Glutamatergic neuron (in vitro differentiated cells): ENCODE results near the gene ANTXR1. TPM values are rescaled to one million over a fixed set of nuclear protein-coding genes. Genes with fewer than 3 reads are reported as not detected.
"Not testable (repeated sequence)": the region's sequence is repeated elsewhere in the genome, so short reads cannot be mapped to it uniquely, and the experiment has no call there.

Experiments
- DNase-seq: peaks from one replicate; pipeline ENCODE4 v3.0.0; 2022
- H3K27ac Mint-ChIP-seq: one replicate; pipeline ENCODE4 v1.8.0; 2020; ENCODE audit warnings: mild to moderate bottlenecking, mixed read lengths, inconsistent platforms; ENCODE audit not compliant: unreplicated experiment
- H3K27me3 Mint-ChIP-seq: one replicate; pipeline ENCODE4 v1.8.0; 2020; ENCODE audit warnings: mild to moderate bottlenecking, moderate library complexity, mixed read lengths, inconsistent platforms; ENCODE audit not compliant: unreplicated experiment
- H3K36me3 Mint-ChIP-seq: one replicate; pipeline ENCODE4 v1.8.0; 2020; ENCODE audit warnings: mild to moderate bottlenecking, mixed read lengths, inconsistent platforms; ENCODE audit not compliant: unreplicated experiment
- H3K4me1 Mint-ChIP-seq: one replicate; pipeline ENCODE4 v1.8.0; 2020; ENCODE audit warnings: mild to moderate bottlenecking, low read depth, mixed read lengths, inconsistent platforms; ENCODE audit not compliant: unreplicated experiment
- H3K4me3 Mint-ChIP-seq: one replicate; pipeline ENCODE4 v1.8.0; 2020; ENCODE audit warnings: mild to moderate bottlenecking, mixed read lengths, inconsistent platforms; ENCODE audit not compliant: unreplicated experiment
- H3K9me3 Mint-ChIP-seq: one replicate; pipeline ENCODE4 v1.8.0; 2020; ENCODE audit warnings: mild to moderate bottlenecking, moderate library complexity, mixed read lengths, inconsistent platforms; ENCODE audit not compliant: unreplicated experiment
- CTCF ChIP-seq: fragments of 200-600 bp; sonication (generic); IDR thresholded peaks from one replicate; pipeline ENCODE4 v1.5.0; 2021; ENCODE audit not compliant: partially characterized antibody, unreplicated experiment
- total RNA-seq: library from RNA; stranded (reverse); fragmentation: NEBNext Ultra II Directional; extraction: Animal tissue kit (Norgen Biotek cat#: 25700); gene quantifications from one replicate; pipeline ENCODE4 v1.2.1, GENCODE V29; 2021; ENCODE audit not compliant: unreplicated experiment

The ANTXR1 gene
- total RNA-seq, 1 donor from 2014 or later: 26.7 TPM

GRCh38 chr2:69253611-69254301, 240.8 kb downstream of the ANTXR1 start:
- Mint-ChIP-seq H3K27me3 (peaks cover 2% of the 10 kb centered on the region), H3K36me3 (no peaks in the 10 kb centered on the region), H3K4me1 (no peaks in the 10 kb centered on the region), H3K4me3 (no peak overlapping the region), H3K27ac (no peak overlapping the region), H3K9me3 (no peaks in the 10 kb centered on the region)
- no peak for DNase-seq
- no peak for TF ChIP-seq CTCF

GRCh38 chr2:69255760-69256159, 242.8 kb downstream of the ANTXR1 start:
- Mint-ChIP-seq H3K4me3 (no peak overlapping the region), H3K27ac (no peak overlapping the region), H3K27me3 (peaks cover 2% of the 10 kb centered on the region), H3K4me1 (no peaks in the 10 kb centered on the region), H3K36me3 (no peaks in the 10 kb centered on the region), H3K9me3 (peaks cover 5% of the 10 kb centered on the region)
- no peak for DNase-seq
- TF ChIP-seq CTCF: no peak

GRCh38 chr2:69259994-69260591, 247.1 kb downstream of the ANTXR1 start:
- H3K4me1 Mint-ChIP-seq, H3K27ac Mint-ChIP-seq, DNase-seq, H3K27me3 Mint-ChIP-seq, H3K9me3 Mint-ChIP-seq, H3K4me3 Mint-ChIP-seq: not testable (repeated sequence)
- H3K36me3 Mint-ChIP-seq: peaks cover 14% of the 10 kb centered on the region

GRCh38 chr2:69260666-69261065, 247.7 kb downstream of the ANTXR1 start:
- H3K27ac Mint-ChIP-seq: no peak overlapping the region
- peaks cover 7% of the 10 kb centered on the region for H3K9me3 Mint-ChIP-seq
- no peak overlapping the region for H3K4me3 Mint-ChIP-seq
- no peak for TF ChIP-seq CTCF
- DNase-seq: no peak
- peaks cover 14% of the 10 kb centered on the region for H3K36me3 Mint-ChIP-seq
- no peaks in the 10 kb centered on the region for H3K4me1 Mint-ChIP-seq
- H3K27me3 Mint-ChIP-seq: peaks cover 3% of the 10 kb centered on the region

- Mint-ChIP-seq H3K4me3 (no peak overlapping the region), H3K4me1 (no peaks in the 10 kb centered on the region), H3K27ac (no peak overlapping the region), H3K27me3 (peaks cover 2% of the 10 kb centered on the region), H3K36me3 (no peaks in the 10 kb centered on the region), H3K9me3 (no peaks in the 10 kb centered on the region)
- TF ChIP-seq CTCF: no peak
- DNase-seq: no peak
Measured at GRCh38 chr2:69269330-69269729, 256.4 kb downstream of the ANTXR1 start.
